Epithelial cell of proximal tubule (primary cell): Measurements from ENCODE around the gene FAM124B. TPM values are rescaled to one million over a fixed set of nuclear protein-coding genes. Genes with fewer than 3 reads are reported as not detected.

Experiments
- DNase-seq: peaks from one replicate; pipeline ENCODE4 v3.0.0-alpha.2; 2011; ENCODE audit warnings: low read depth
- H3K4me3 ChIP-seq: 2 replicates; pipeline ENCODE4 v1.5.1; 2011; ENCODE audit warnings: low read depth, mild to moderate bottlenecking, low read length
- CTCF ChIP-seq: conservative IDR thresholded peaks from 2 replicates; pipeline ENCODE4 v1.5.1; 2012; ENCODE audit warnings: low read depth, mild to moderate bottlenecking, low read length
- total RNA-seq: library from RNA; depleted of rRNA; stranded (reverse); fragments of >200 nt; gene quantifications from 2 replicates; pipeline ENCODE4 v1.2.3, GENCODE V29; 2015

FAM124B gene
- total RNA-seq, 1 donor from 2014 or later: not detected

- no peak overlapping the region for H3K4me3 ChIP-seq
- no peak for DNase-seq
- TF ChIP-seq CTCF: no peak
These were observed 39.8 kb downstream of the FAM124B start for GRCh38 chr2:224362094-224362493.

GRCh38 chr2:224360801-224361251 is 41.1 kb downstream of the FAM124B start:
- TF ChIP-seq CTCF: no peak
- no peak overlapping the region for H3K4me3 ChIP-seq
- no peak for DNase-seq

GRCh38 chr2:224359569-224359968 is 42.3 kb downstream of the FAM124B start:
- TF ChIP-seq CTCF: peak; percentile 60
- H3K4me3 ChIP-seq: no peak overlapping the region
- DNase-seq: no peak

GRCh38 chr2:224357098-224357901 is 44.6 kb downstream of the FAM124B start:
- H3K4me3 ChIP-seq: no peak overlapping the region
- no peak for DNase-seq
- TF ChIP-seq CTCF: peak; percentile 82

GRCh38 chr2:224354632-224355211 is 47.2 kb downstream of the FAM124B start:
- TF ChIP-seq CTCF: no peak
- DNase-seq: no peak
- no peak overlapping the region for H3K4me3 ChIP-seq

- no peak overlapping the region for H3K4me3 ChIP-seq
- TF ChIP-seq CTCF: no peak
- no peak for DNase-seq
These were observed 51.2 kb downstream of the FAM124B start for GRCh38 chr2:224350703-224351102.
